Measurements from ENCODE around the gene NUP205. TPM values are rescaled to one million over a fixed set of nuclear protein-coding genes. Genes with fewer than 3 reads are reported as not detected.

Gene NUP205
- total and polyA plus RNA-seq, 9 donors: 19.5 to 51.5 (median 38.7) TPM

DNA sequence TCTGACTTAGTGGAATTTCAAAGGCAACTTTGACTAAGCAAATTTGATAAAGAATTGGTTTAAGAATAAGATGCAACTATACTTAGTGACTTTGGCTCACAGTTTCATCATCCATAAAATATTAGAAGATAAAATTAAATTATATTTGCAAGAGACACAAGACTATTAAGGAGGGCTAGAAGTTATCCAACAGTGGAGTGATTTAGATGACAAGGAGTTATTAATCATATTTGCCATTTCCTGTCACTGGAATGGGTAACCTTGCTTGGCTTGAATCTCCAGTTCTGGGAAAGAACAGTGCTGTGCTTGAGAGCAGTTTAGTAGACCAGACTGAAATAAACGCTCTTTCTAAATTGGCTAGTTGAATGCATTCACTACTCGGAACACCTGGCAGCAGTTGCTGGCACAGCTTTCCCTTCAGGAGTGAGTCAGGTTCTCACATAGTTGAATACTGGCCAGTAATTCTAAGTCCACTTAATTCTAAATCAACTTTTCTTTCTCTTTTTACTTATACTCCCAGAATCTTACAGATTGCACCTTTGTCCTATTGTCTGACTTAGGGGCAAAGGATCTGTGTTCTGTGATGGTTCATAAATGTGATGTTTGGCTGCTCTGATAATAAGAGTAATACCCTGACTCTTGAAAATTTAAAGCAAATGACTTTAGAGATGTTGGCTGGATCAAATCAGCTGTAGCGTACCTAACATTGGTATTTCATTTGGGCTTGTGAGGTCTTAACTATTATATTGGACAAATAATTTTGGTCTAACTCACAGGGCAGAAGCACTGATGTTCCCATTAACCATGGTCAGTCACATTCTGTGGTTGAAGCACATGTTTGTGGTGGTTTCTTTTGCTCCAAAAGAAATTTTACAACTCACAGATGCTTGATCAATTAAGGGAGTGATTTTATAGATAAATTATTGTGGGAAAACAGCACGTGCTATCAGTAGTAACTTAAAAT, 121.2 kb downstream of the NUP205 start:
- H3K4me3 ChIP-seq: no peak overlapping the region
- intact Hi-C loops (cut with DNase I): loop anchor here in 1 of 4 donors (10.0 kb wide), 1 partner anchor 336 kb away; no protein-coding TSS in a partner anchor
- no peaks in the 10 kb centered on the region for H3K36me3 ChIP-seq
- no peaks in the 10 kb centered on the region for H3K4me1 ChIP-seq (ENCODE audit: insufficient read depth)
- 51 to 69% (median 62%) methylated on average over 4 of the region's 4 CpGs for whole genome bisulfite sequencing, 3 donors
- no peak for DNase-seq
- no peak for TF ChIP-seq POLR2A (IDR thresholded peaks at IDR 0.05)
- TF ChIP-seq EP300 (IDR thresholded peaks at IDR 0.05): no peak
- TF ChIP-seq CTCF (IDR thresholded peaks at IDR 0.05): no peak
- H3K27ac ChIP-seq: no peak overlapping the region
- H3K9me3 ChIP-seq: no peaks in the 10 kb centered on the region
- no peaks in the 10 kb centered on the region for H3K27me3 ChIP-seq

GRCh38 chr7:135681762-135682161, 124.0 kb downstream of the NUP205 start:
- Histone ChIP-seq H3K4me1 (ENCODE audit: insufficient read depth) (peaks cover 1% of the 10 kb centered on the region), H3K9me3 (no peaks in the 10 kb centered on the region), H3K4me3 (no peak overlapping the region), H3K27ac (no peak overlapping the region), H3K36me3 (no peaks in the 10 kb centered on the region), H3K27me3 (no peaks in the 10 kb centered on the region)
- intact Hi-C loops (cut with DNase I): no loop called here
- 75 to 84% (median 81%) methylated on average over 5 of the region's 5 CpGs for WGBS, 3 donors
- DNase-seq: no peak
- TF ChIP-seq EP300 (IDR thresholded peaks at IDR 0.05): no peak

- Histone ChIP-seq H3K4me3 (no peak overlapping the region), H3K4me1 (ENCODE audit: insufficient read depth) (peaks cover 1% of the 10 kb centered on the region), H3K27ac (no peak overlapping the region), H3K27me3 (no peaks in the 10 kb centered on the region), H3K36me3 (no peaks in the 10 kb centered on the region), H3K9me3 (no peaks in the 10 kb centered on the region)
- no peak for DNase-seq
- WGBS, 3 donors: 78 to 95% (median 78%) methylated on average over 3 of the region's 3 CpGs
- intact Hi-C loops (cut with DNase I): no loop called here
- TF ChIP-seq EP300 (IDR thresholded peaks at IDR 0.05): no peak
Measured at GRCh38 chr7:135682191-135682590, 124.5 kb downstream of the NUP205 start.

DNA sequence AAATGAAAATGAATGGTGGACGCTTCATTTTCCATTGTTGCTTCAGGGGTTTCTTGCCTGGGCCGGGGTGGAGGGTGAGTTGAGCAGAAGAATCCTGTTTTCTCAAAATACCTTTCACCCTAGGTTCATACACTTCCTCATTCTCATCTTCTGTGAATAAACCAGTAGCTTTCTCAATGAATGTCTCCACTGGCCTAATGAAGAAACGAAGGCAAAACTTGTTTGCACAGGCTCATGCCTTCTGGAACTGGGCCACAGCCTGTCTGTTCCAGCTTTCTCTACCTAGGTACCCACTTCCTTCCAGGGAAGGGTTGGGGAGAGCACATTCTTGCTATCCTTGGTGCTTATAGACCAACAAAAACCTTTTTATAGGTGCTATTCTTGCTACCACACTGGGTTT, 125.9 kb downstream of the NUP205 start:
- intact Hi-C loops (cut with DNase I): no loop called here
- WGBS, 3 donors: 87 to 90% (median 88%) methylated on average over 3 of the region's 3 CpGs
- no peak for DNase-seq

DNA sequence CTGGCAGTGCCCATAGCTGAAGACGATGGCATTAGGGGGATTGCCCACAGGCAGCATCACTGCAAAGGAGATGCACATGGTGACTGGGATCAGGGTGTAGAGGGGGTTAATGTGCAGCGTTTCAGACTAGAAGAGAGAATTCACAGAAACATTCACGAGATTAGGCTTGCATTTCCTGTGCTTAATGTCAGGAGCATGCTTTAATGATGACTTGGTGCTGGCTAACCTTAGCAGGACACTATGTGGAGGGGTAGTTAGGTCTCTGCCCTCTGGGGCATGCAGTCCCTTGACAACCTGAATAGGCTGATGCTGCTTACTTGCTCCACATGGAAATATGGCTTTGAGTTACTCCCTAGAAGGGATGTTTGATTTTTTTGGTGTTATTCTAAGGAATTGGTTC, 126.4 kb downstream of the NUP205 start:
- H3K36me3 ChIP-seq: no peaks in the 10 kb centered on the region
- intact Hi-C loops (cut with DNase I): no loop called here

More for the DNA sequence above, 125.9 kb downstream of the NUP205 start:
- Histone ChIP-seq H3K4me1 (ENCODE audit: insufficient read depth) (peaks cover 1% of the 10 kb centered on the region), H3K9me3 (no peaks in the 10 kb centered on the region), H3K27ac (no peak overlapping the region), H3K27me3 (no peaks in the 10 kb centered on the region), H3K4me3 (no peak overlapping the region), H3K36me3 (no peaks in the 10 kb centered on the region)
- TF ChIP-seq CTCF (IDR thresholded peaks at IDR 0.05) (no peak), POLR2A (IDR thresholded peaks at IDR 0.05) (no peak), EP300 (IDR thresholded peaks at IDR 0.05) (no peak)

More for the DNA sequence above, 126.4 kb downstream of the NUP205 start:
- Histone ChIP-seq H3K9me3 (no peaks in the 10 kb centered on the region), H3K27ac (no peak overlapping the region), H3K27me3 (no peaks in the 10 kb centered on the region), H3K4me1 (ENCODE audit: insufficient read depth) (peaks cover 1% of the 10 kb centered on the region), H3K4me3 (no peak overlapping the region)
- WGBS, 3 donors: 23 to 27% (median 23%) methylated on average over 3 of the region's 3 CpGs
- TF ChIP-seq POLR2A (IDR thresholded peaks at IDR 0.05): no peak
- TF ChIP-seq EP300 (IDR thresholded peaks at IDR 0.05): no peak
- no peak for TF ChIP-seq CTCF (IDR thresholded peaks at IDR 0.05)
- DNase-seq: no peak
